Mesothelial cell of epicardium (in vitro differentiated cells): Measurements from ENCODE around the gene NXPE2. TPM values are rescaled to one million over a fixed set of nuclear protein-coding genes. Genes with fewer than 3 reads are reported as not detected.
"Not testable (repeated sequence)": the region's sequence is repeated elsewhere in the genome, so short reads cannot be mapped to it uniquely, and the experiment has no call there.

Experiments
- DNase-seq, 2 experiments: peaks; one replicate each; pipeline ENCODE4 v3.0.0; 2021; ENCODE audit warnings: low spot score in 2 of 2; ENCODE audit not compliant: unreplicated experiment in 2 of 2
- H3K27ac Mint-ChIP-seq: 2 replicates; pipeline ENCODE4 v1.8.0; 2021; ENCODE audit warnings: mixed read lengths
- H3K27me3 Mint-ChIP-seq: 2 replicates; pipeline ENCODE4 v1.8.0; 2021; ENCODE audit warnings: low read depth, mixed read lengths
- H3K36me3 Mint-ChIP-seq: 2 replicates; pipeline ENCODE4 v1.8.0; 2021; ENCODE audit warnings: mixed read lengths
- H3K4me1 Mint-ChIP-seq: 2 replicates; pipeline ENCODE4 v1.8.0; 2021; ENCODE audit warnings: mixed read lengths
- H3K4me3 Mint-ChIP-seq: 2 replicates; pipeline ENCODE4 v1.8.0; 2021; ENCODE audit warnings: mild to moderate bottlenecking, moderate library complexity, mixed read lengths
- H3K9me3 Mint-ChIP-seq: 2 replicates; pipeline ENCODE4 v1.8.0; 2021; ENCODE audit warnings: mixed read lengths
- total RNA-seq: library from RNA; stranded (reverse); gene quantifications from 3 replicates; pipeline ENCODE4 v1.2.1, GENCODE V29; 2021
- TF ChIP-seq, protein P1 (sequence below): fragments of 200-600 bp; sonication (generic); IDR thresholded peaks from one replicate; pipeline ENCODE4 v1.5.0; 2021; ENCODE audit warnings: antibody characterized with exemption; ENCODE audit not compliant: unreplicated experiment

The NXPE2 gene
- total RNA-seq = 0.20 to 0.34 TPM (median 0.22 TPM) in 3 replicates

DNA sequence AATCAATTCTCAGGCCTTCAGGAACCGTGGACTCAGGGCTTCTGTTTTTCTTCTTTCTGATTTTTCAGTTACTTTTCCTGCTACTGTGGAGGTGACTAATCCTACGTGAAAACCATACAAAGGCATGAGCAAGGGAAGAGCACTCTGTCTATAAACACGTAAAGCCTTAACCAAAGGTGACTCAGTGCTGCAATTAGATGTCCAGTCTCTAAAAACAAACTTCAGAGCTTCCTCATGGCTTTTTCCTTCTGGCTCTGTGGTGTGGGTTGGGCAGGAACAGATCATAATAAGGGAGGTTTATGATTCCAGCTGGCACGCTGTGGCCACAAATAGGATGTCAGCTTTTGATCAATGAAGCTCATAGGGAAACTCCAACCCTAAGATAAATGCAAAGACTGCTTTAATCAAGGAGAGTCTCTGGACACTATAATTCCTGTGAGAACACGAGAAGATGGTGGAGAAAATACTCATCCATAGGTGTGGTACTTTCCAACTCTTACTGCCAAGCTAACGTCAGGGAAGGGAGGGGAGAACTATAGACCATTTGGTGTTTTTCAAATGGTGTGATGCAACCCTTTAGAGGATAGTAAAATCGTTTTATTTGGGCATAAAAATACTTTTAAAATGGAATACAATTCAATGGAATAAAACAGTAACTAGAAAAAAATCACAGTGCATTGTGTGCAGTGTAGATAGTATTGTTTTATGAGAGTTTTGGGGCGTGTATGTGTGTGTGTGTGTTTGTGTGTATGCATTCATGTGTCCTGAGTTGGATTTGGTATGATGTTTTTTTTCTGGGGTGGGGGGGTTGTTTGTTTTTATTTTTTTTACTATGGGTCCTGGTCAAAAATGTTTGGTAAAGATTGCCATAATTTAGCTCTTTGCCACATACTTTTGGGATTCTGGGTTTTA is at the start of gene NXPE2:
NXPE2 (plus strand) TSS at position 403 of the 912 bp plus-strand sequence; CDS start at position 452, 49 bp downstream.
- H3K27me3 Mint-ChIP-seq = no peaks in the 10 kb centered on the region
- TF ChIP-seq, protein P1, sequence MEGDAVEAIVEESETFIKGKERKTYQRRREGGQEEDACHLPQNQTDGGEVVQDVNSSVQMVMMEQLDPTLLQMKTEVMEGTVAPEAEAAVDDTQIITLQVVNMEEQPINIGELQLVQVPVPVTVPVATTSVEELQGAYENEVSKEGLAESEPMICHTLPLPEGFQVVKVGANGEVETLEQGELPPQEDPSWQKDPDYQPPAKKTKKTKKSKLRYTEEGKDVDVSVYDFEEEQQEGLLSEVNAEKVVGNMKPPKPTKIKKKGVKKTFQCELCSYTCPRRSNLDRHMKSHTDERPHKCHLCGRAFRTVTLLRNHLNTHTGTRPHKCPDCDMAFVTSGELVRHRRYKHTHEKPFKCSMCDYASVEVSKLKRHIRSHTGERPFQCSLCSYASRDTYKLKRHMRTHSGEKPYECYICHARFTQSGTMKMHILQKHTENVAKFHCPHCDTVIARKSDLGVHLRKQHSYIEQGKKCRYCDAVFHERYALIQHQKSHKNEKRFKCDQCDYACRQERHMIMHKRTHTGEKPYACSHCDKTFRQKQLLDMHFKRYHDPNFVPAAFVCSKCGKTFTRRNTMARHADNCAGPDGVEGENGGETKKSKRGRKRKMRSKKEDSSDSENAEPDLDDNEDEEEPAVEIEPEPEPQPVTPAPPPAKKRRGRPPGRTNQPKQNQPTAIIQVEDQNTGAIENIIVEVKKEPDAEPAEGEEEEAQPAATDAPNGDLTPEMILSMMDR = no peak
- DNase-seq = no peak
- no peaks in the 10 kb centered on the region for H3K4me1 Mint-ChIP-seq
- H3K4me3 Mint-ChIP-seq = no peak within 1 kb of the TSS
- no peak within 1 kb of the TSS for H3K27ac Mint-ChIP-seq
- peaks cover 2% of the 10 kb centered on the region for H3K36me3 Mint-ChIP-seq
- H3K9me3 Mint-ChIP-seq = peaks cover 29% of the 10 kb centered on the region

DNA sequence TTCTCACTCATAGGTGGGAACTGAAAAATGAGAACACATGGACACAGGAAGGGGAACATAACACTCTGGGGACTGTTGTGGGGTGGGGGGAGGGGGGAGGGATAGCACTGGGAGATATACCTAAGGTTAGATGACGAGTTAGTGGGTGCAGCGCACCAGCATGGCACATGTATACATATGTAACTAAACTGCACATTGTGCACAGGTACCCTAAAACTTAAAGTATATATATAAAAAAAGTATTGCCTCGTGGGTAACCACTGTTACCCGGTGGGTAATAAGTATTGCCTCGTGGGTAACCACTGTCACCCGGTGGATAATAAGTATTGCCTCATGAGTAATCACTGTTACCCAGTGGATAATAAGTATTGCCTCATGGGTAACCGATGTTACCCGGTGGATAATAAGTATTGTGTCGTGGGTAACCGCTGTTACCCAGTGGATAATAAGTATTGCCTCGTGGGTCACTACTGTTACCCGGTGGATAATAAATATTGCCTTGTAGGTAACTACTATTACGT is 46.8 kb upstream of the NXPE2 start:
- not testable (repeated sequence) for H3K4me3 Mint-ChIP-seq, H3K4me1 Mint-ChIP-seq, H3K27me3 Mint-ChIP-seq, DNase-seq, H3K27ac Mint-ChIP-seq, H3K36me3 Mint-ChIP-seq
- peaks cover 11% of the 10 kb centered on the region for H3K9me3 Mint-ChIP-seq

DNA sequence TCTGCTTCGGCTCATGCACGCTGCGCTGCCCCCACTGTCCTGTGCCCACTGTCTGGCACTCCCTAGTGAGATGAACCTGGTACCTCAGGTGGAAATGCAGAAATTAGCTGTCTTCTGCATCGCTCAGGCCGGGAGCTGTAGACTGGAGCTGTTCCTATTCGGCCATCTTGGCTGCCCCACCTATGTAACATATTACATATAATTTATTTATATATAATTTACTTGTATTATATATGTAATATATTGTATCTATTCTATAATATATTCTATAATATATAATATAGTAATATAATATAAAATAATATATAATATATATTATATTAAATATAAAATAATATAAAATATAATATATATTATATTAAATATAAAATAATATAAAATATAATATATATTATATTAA is 38.9 kb upstream of the NXPE2 start:
- H3K36me3 Mint-ChIP-seq, H3K27ac Mint-ChIP-seq, H3K4me3 Mint-ChIP-seq, DNase-seq, H3K4me1 Mint-ChIP-seq, H3K27me3 Mint-ChIP-seq: not testable (repeated sequence)
- H3K9me3 Mint-ChIP-seq = peaks cover 19% of the 10 kb centered on the region

DNA sequence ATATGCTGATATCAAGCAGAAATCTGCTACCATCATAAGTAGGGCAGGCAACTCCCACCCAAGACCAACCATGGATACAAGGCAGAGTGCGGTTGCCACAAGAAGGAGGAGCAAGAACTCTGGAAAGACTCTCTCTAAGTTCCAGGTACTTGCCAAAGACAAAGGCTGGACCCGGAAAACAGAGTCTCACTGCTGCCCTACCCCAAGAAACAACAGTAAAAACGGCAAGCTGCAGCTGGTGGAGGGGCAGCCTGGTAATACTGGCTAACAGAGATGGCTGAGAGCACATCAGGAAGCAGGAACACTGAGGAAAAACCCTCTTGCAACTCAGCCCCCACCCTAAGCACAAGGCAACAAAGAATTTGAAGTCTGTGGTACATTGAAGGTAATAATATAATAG is 27.7 kb upstream of the NXPE2 start:
- TF ChIP-seq, protein P1 = no peak
- Mint-ChIP-seq H3K27ac (no peak overlapping the region), H3K4me1 (no peaks in the 10 kb centered on the region), H3K27me3 (peaks cover 4% of the 10 kb centered on the region), H3K4me3 (no peak overlapping the region), H3K9me3 (peaks cover 16% of the 10 kb centered on the region), H3K36me3 (no peaks in the 10 kb centered on the region)
- no peak for DNase-seq

DNA sequence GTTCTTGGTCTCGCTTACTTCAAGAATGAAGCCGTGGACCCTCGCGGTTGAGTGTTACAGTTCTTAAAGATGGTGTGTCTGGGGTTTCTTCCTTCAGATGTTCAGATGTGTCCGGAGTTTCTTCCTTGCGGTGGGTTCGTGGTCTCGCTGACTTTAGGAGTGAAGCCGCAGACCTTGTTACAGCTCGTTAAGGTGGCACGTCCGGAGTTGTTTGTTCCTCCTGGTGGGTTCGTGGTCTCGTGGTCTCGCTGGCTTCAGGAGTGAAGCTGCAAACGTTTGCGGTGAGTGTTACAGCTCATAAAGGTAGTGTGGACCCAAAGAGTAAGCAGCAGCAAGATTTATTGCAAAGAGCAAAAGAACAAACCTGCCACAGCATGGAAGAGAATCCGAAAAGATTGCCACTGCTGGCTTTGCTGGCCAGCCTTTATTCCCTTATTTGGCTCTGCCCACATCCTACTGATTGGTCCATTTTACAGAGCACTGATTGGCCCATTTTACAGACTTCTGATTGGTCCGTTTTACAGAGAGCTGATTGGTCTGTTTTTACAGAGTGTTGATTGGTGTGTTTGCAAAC is 27.1 kb upstream of the NXPE2 start:
- Mint-ChIP-seq H3K9me3 (peaks cover 16% of the 10 kb centered on the region), H3K4me1 (no peaks in the 10 kb centered on the region), H3K27me3 (peaks cover 4% of the 10 kb centered on the region), H3K36me3 (no peaks in the 10 kb centered on the region), H3K4me3 (no peak overlapping the region), H3K27ac (no peak overlapping the region)
- DNase-seq = no peak
- TF ChIP-seq, protein P1 = no peak

DNA sequence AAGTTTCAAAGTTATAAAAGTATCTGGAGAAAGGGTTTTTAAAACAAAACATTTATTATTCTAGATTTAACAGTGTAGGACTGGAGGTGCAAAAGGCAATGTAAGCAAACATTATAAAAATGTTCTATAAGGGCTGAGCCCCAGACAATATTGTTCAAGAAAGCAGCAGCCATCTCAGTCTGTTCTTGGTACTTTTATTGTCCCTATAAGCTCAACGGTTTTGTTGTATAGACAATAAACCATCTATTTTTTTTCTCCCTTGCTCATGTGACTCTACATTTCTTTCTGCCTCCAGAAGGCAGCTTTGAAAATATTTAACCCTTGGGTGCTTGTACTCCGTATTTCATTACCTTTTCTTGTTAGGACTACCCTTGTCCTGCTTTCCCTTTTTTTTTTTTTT is 25.2 kb upstream of the NXPE2 start:
- Mint-ChIP-seq H3K4me3 (no peak overlapping the region), H3K27ac (no peak overlapping the region), H3K36me3 (no peaks in the 10 kb centered on the region), H3K9me3 (peaks cover 12% of the 10 kb centered on the region), H3K4me1 (no peaks in the 10 kb centered on the region), H3K27me3 (peaks cover 4% of the 10 kb centered on the region)
- TF ChIP-seq, protein P1 = no peak
- DNase-seq = no peak
